ENCODE data around the gene APOF. TPM values are rescaled to one million over a fixed set of nuclear protein-coding genes. Genes with fewer than 3 reads are reported as not detected.

APOF gene
- total and polyA plus RNA-seq, 10 of the 15 experiments (the other 5 are each of a cell fraction or from before 2014, with no cell fraction given) = 0.04 to 0.19 (median 0.11) TPM; not detected in 5

GRCh38 chr12:56333679-56334489 is 28.8 kb downstream of the APOF start, which contains the start of gene PAN2 (continued):
- TF ChIP-seq RELA (IDR thresholded peaks at IDR 0.05; ENCODE audit: borderline replicate concordance, partially characterized antibody) = peak; percentile 60
- no peak for TF ChIP-seq ZSCAN29 (IDR thresholded peaks at IDR 0.05)
- TF ChIP-seq IKZF2 (IDR thresholded peaks at IDR 0.05) = peak; percentile 73 to 77
- no peak for TF ChIP-seq RBBP5 (conservative IDR thresholded peaks at IDR 0.05)
- no peak for TF ChIP-seq ZBTB4 (CRISPR knock-in tag; IDR thresholded peaks at IDR 0.05)
- no peak; a peak in 1 of 4 replicates for TF ChIP-seq ETV6 (conservative IDR thresholded peaks at IDR 0.05 in 1 of 2, IDR thresholded peaks at IDR 0.05 in 1 of 2; ENCODE audit: borderline replicate concordance in 1 of 2, low read depth in 1 of 2)
- peak; percentile 37 to 47 (median 43); a peak in 5 of 6 replicates for TF ChIP-seq CTCF (IDR thresholded peaks at IDR 0.05 in 2 of 3, conservative IDR thresholded peaks at IDR 0.05 in 1 of 3; ENCODE audit: control insufficient read depth in 2 of 3, extremely low read depth in 1 of 3, insufficient read depth in 1 of 3, low read depth in 3 of 3, low read length in 3 of 3)
- TF ChIP-seq CREB1 (IDR thresholded peaks at IDR 0.05; ENCODE audit: low read depth) = peak; percentile 94
- peak; percentile 59; the same call in 1 of the 2 replicates for TF ChIP-seq NKRF (conservative IDR thresholded peaks at IDR 0.05)
- TF ChIP-seq RAD51 (IDR thresholded peaks at IDR 0.05) = no peak
- TF ChIP-seq ASH2L (IDR thresholded peaks at IDR 0.05; ENCODE audit: borderline replicate concordance, low read depth) = no peak; the same call in 1 of the 2 replicates
- TF ChIP-seq FOXM1 (IDR thresholded peaks at IDR 0.05; ENCODE audit: low read depth, low read length) = no peak; the same call in none of the 2 replicates
- TF ChIP-seq HDGF (IDR thresholded peaks at IDR 0.05) = no peak
- no peak for TF ChIP-seq CEBPZ (IDR thresholded peaks at IDR 0.05; ENCODE audit: low read depth, low read length)
- TF ChIP-seq MYC (IDR thresholded peaks at IDR 0.05; ENCODE audit: insufficient read depth, insufficient read length, insufficient replicate concordance, low read length, severe bottlenecking) = no peak
- no peak for TF ChIP-seq SREBF2 (IDR thresholded peaks at IDR 0.05; ENCODE audit: low read length)
- no peak for TF ChIP-seq USF2 (IDR thresholded peaks at IDR 0.05; ENCODE audit: borderline replicate concordance, low read depth, low read length)
